ENCODE measurements around the gene CEBPG. TPM values are rescaled to one million over a fixed set of nuclear protein-coding genes. Genes with fewer than 3 reads are reported as not detected.

Gene CEBPG
- total and polyA plus RNA-seq, 9 of the 15 experiments (the other 6 are each of a cell fraction or from before 2014, with no cell fraction given): 9.5 to 34.9 (median 30.9) TPM

- intact Hi-C loops (cut with micrococcal nuclease): loop anchor here (10.0 kb wide), 1 partner anchor 400 kb away; the partner anchor contains the start of genes CEP89 and FAAP24
- in situ Hi-C loops (cut with MboI): no loop called here
- H4K20me1 ChIP-seq (replicated peaks; ENCODE audit: control insufficient read depth, insufficient read depth, low read length): peaks cover 61% of the 10 kb centered on the region
- TF ChIP-seq SOX6 (IDR thresholded peaks at IDR 0.05) (no peak), CHD7 (IDR thresholded peaks at IDR 0.05; ENCODE audit: low read depth, low read length) (no peak), ZNF224 (CRISPR knock-in tag; IDR thresholded peaks at IDR 0.05) (no peak)
Observed at GRCh38 chr19:33375156-33375836, 1.8 kb downstream of the CEBPG start.

More at GRCh38 chr19:33375156-33375836, 1.8 kb downstream of the CEBPG start:
- Histone ChIP-seq H3K36me3 (ENCODE audit: control insufficient read depth, insufficient read depth, low read length) (peaks cover 19% of the 10 kb centered on the region), H3K4me3 (peak overlapping the region; percentile 88), H3K4me2 (ENCODE audit: insufficient read depth, low read length) (peak overlapping the region; percentile 97), H3K9me3 (replicated peaks; ENCODE audit: control insufficient read depth, insufficient read depth, low read depth, low read length) (no peaks in the 10 kb centered on the region), H3K79me2 (ENCODE audit: control insufficient read depth, insufficient read depth, low read length) (peaks cover 66% of the 10 kb centered on the region), H3K27ac (ENCODE audit: extremely low read depth, low read depth, low read length) (no peak overlapping the region), H3K27me3 (ENCODE audit: control insufficient read depth in 2 of 2, insufficient read depth in 2 of 2, low read length in 2 of 2) (peaks cover 0 to 5% of the 10 kb centered on the region in 2 experiments; a peak in 1 of 5 replicates), H3K9ac (ENCODE audit: insufficient read depth in 1 of 2, low read depth in 2 of 2, low read length in 2 of 2) (peak overlapping the region in 1 of 2 experiments; percentile 100; a peak in 2 of 4 replicates), H3K4me1 (replicated peaks in 1 of 2; ENCODE audit: control insufficient read depth in 2 of 2, insufficient read depth in 2 of 2, low read length in 2 of 2) (peaks cover 19 to 21% of the 10 kb centered on the region in 2 experiments; a peak in 4 of 5 replicates), H3K9me1 (ENCODE audit: control insufficient read depth, insufficient read depth, low read length) (peaks cover 3% of the 10 kb centered on the region), H2AFZ (ENCODE audit: low read depth, low read length) (no peak overlapping the region)
- WGBS (ENCODE audit: insufficient coverage, low coverage, missing lambda C conversion rate): 38% methylated on average over 9 of the region's 9 CpGs
- no TSS peak for BruUV-seq (replicated peaks)
- FAIRE-seq: no peak
- ChIA-PET POLR2A (interaction anchor here (0.8 to 5.2 kb wide), 7 partner anchors 9 to 827 kb away, joined by 3 to 50 read pairs (median 5); no protein-coding TSS in a partner anchor), CTCF (ENCODE audit: low intra/inter-chr PET ratio) (interaction anchor here (0.6 kb wide), 1 partner anchor 17 kb away, joined by 3 read pairs; no protein-coding TSS in a partner anchor)
- no peak for ATAC-seq
- no peak for DNase-seq (ENCODE audit: extremely low read depth in 1 of 4, low spot score in 3 of 4)

Data from K562 (cell line).